ENCODE data around the gene TBX3. TPM values are rescaled to one million over a fixed set of nuclear protein-coding genes. Genes with fewer than 3 reads are reported as not detected.

The TBX3 gene
- polyA plus RNA-seq, 1 donor from 2014 or later: not detected

GRCh38 chr12:114648711-114649110 is 35.3 kb downstream of the TBX3 start:
- H3K4me3 ChIP-seq (ENCODE audit: low read length): no peak overlapping the region
- H3K27me3 ChIP-seq (ENCODE audit: insufficient read depth, low read depth, low read length): no peaks in the 10 kb centered on the region
- no peaks in the 10 kb centered on the region for H3K9me2 ChIP-seq (ENCODE audit: insufficient read depth, low read length)
- TF ChIP-seq RAD21 (conservative IDR thresholded peaks at IDR 0.05) (no peak), POLR2AphosphoS5 (IDR thresholded peaks at IDR 0.05) (no peak), EP300 (conservative IDR thresholded peaks at IDR 0.05; ENCODE audit: poor library complexity, severe bottlenecking) (no peak)
- TF ChIP-seq, protein P1, sequence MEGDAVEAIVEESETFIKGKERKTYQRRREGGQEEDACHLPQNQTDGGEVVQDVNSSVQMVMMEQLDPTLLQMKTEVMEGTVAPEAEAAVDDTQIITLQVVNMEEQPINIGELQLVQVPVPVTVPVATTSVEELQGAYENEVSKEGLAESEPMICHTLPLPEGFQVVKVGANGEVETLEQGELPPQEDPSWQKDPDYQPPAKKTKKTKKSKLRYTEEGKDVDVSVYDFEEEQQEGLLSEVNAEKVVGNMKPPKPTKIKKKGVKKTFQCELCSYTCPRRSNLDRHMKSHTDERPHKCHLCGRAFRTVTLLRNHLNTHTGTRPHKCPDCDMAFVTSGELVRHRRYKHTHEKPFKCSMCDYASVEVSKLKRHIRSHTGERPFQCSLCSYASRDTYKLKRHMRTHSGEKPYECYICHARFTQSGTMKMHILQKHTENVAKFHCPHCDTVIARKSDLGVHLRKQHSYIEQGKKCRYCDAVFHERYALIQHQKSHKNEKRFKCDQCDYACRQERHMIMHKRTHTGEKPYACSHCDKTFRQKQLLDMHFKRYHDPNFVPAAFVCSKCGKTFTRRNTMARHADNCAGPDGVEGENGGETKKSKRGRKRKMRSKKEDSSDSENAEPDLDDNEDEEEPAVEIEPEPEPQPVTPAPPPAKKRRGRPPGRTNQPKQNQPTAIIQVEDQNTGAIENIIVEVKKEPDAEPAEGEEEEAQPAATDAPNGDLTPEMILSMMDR (IDR thresholded peaks at IDR 0.05; ENCODE audit: poor library complexity, severe bottlenecking): no peak
- TF ChIP-seq, protein P2, sequence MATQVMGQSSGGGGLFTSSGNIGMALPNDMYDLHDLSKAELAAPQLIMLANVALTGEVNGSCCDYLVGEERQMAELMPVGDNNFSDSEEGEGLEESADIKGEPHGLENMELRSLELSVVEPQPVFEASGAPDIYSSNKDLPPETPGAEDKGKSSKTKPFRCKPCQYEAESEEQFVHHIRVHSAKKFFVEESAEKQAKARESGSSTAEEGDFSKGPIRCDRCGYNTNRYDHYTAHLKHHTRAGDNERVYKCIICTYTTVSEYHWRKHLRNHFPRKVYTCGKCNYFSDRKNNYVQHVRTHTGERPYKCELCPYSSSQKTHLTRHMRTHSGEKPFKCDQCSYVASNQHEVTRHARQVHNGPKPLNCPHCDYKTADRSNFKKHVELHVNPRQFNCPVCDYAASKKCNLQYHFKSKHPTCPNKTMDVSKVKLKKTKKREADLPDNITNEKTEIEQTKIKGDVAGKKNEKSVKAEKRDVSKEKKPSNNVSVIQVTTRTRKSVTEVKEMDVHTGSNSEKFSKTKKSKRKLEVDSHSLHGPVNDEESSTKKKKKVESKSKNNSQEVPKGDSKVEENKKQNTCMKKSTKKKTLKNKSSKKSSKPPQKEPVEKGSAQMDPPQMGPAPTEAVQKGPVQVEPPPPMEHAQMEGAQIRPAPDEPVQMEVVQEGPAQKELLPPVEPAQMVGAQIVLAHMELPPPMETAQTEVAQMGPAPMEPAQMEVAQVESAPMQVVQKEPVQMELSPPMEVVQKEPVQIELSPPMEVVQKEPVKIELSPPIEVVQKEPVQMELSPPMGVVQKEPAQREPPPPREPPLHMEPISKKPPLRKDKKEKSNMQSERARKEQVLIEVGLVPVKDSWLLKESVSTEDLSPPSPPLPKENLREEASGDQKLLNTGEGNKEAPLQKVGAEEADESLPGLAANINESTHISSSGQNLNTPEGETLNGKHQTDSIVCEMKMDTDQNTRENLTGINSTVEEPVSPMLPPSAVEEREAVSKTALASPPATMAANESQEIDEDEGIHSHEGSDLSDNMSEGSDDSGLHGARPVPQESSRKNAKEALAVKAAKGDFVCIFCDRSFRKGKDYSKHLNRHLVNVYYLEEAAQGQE (IDR thresholded peaks at IDR 0.05; ENCODE audit: borderline replicate concordance): no peak
- H3K79me2 ChIP-seq (replicated peaks; ENCODE audit: insufficient read depth, low read length): no peaks in the 10 kb centered on the region
- H3F3A ChIP-seq (ENCODE audit: insufficient read depth, low read length, poor library complexity, severe bottlenecking): no peaks in the 10 kb centered on the region
- no peak overlapping the region for H2AFZ ChIP-seq (ENCODE audit: low read depth, low read length)
- no peaks in the 10 kb centered on the region for H4K20me1 ChIP-seq (ENCODE audit: insufficient read depth)
- no peak overlapping the region for H3K9ac ChIP-seq (ENCODE audit: low read length)
- no peaks in the 10 kb centered on the region for H3K36me3 ChIP-seq (ENCODE audit: insufficient read depth, low read length)
- no peaks in the 10 kb centered on the region for H3K9me3 ChIP-seq (ENCODE audit: low read length)
- no peak overlapping the region for H3K4me2 ChIP-seq (ENCODE audit: low read length)
- no peak overlapping the region for H3K27ac ChIP-seq (ENCODE audit: low read length)

GRCh38 chr12:114638790-114639435 is 45.1 kb downstream of the TBX3 start:
- H3K9me2 ChIP-seq (ENCODE audit: insufficient read depth, low read length): no peaks in the 10 kb centered on the region
- H3K9ac ChIP-seq (ENCODE audit: low read length): no peak overlapping the region

More at GRCh38 chr12:114638790-114639435, 45.1 kb downstream of the TBX3 start:
- Histone ChIP-seq H3K27me3 (ENCODE audit: insufficient read depth, low read depth, low read length) (no peaks in the 10 kb centered on the region), H2AFZ (ENCODE audit: low read depth, low read length) (no peak overlapping the region), H3K79me2 (replicated peaks; ENCODE audit: insufficient read depth, low read length) (no peaks in the 10 kb centered on the region), H3K9me3 (ENCODE audit: low read length) (no peaks in the 10 kb centered on the region), H3K27ac (ENCODE audit: low read length) (no peak overlapping the region), H3F3A (ENCODE audit: insufficient read depth, low read length, poor library complexity, severe bottlenecking) (no peaks in the 10 kb centered on the region), H3K4me2 (ENCODE audit: low read length) (no peak overlapping the region), H3K36me3 (ENCODE audit: insufficient read depth, low read length) (no peaks in the 10 kb centered on the region), H4K20me1 (ENCODE audit: insufficient read depth) (no peaks in the 10 kb centered on the region), H3K4me3 (ENCODE audit: low read length) (no peak overlapping the region)
- TF ChIP-seq, protein P2 (IDR thresholded peaks at IDR 0.05; ENCODE audit: borderline replicate concordance): no peak
- TF ChIP-seq POLR2AphosphoS5 (IDR thresholded peaks at IDR 0.05): no peak
- TF ChIP-seq SMC3 (conservative IDR thresholded peaks at IDR 0.05; ENCODE audit: poor library complexity): no peak
- TF ChIP-seq MXI1 (conservative IDR thresholded peaks at IDR 0.05; ENCODE audit: poor library complexity, severe bottlenecking): no peak
- TF ChIP-seq EP300 (conservative IDR thresholded peaks at IDR 0.05; ENCODE audit: poor library complexity, severe bottlenecking): no peak
- TF ChIP-seq TAF1 (IDR thresholded peaks at IDR 0.05; ENCODE audit: low read depth): no peak
- TF ChIP-seq, protein P1 (IDR thresholded peaks at IDR 0.05; ENCODE audit: poor library complexity, severe bottlenecking): no peak
- no peak for TF ChIP-seq RAD21 (conservative IDR thresholded peaks at IDR 0.05)
- no peak for TF ChIP-seq EZH2 (IDR thresholded peaks at IDR 0.05; ENCODE audit: borderline replicate concordance, insufficient read depth, low read length, poor library complexity, severe bottlenecking)
